Naive B cell (primary cell): ENCODE measurements around the gene TEKT3. TPM values are rescaled to one million over a fixed set of nuclear protein-coding genes. Genes with fewer than 3 reads are reported as not detected.

ENCODE experiments used
- ATAC-seq, 2 donors: fragments of 150-1000 bp; cut with Tn5 transposase; 2 replicates each; pipeline ENCODE4 v1.10.0; 2021; ENCODE audit warnings: low read depth in 2 of 2, mild to moderate bottlenecking in 2 of 2, moderate library complexity in 2 of 2
- DNase-seq: peaks from one replicate; pipeline ENCODE4 v3.0.0; 2022
- H3K27ac Mint-ChIP-seq, 6 donors: one replicate each; pipeline ENCODE4 v1.8.0; 2020 to 2022; ENCODE audit warnings: mild to moderate bottlenecking in 6 of 6, mixed read lengths in 6 of 6, moderate library complexity in 5 of 6, inconsistent platforms in 2 of 6
- H3K27me3 Mint-ChIP-seq, 3 donors: one replicate each; pipeline ENCODE4 v1.8.0; 2021 to 2022; ENCODE audit warnings: mixed read lengths in 3 of 3, mild to moderate bottlenecking in 1 of 3
- H3K36me3 Mint-ChIP-seq, 2 donors: one replicate each; pipeline ENCODE4 v1.8.0; 2020 to 2022; ENCODE audit warnings: mixed read lengths in 2 of 2, inconsistent platforms in 1 of 2, mild to moderate bottlenecking in 1 of 2
- H3K4me1 Mint-ChIP-seq, 3 donors: one replicate each; pipeline ENCODE4 v1.8.0; 2020 to 2022; ENCODE audit warnings: mixed read lengths in 3 of 3, inconsistent platforms in 1 of 3, mild to moderate bottlenecking in 1 of 3, moderate library complexity in 1 of 3
- H3K4me3 Mint-ChIP-seq, 8 donors: one replicate each; pipeline ENCODE4 v1.8.0; 2020 to 2022; ENCODE audit warnings: mild to moderate bottlenecking in 8 of 8, mixed read lengths in 8 of 8, moderate library complexity in 8 of 8, inconsistent platforms in 2 of 8
- H3K9me3 Mint-ChIP-seq, 7 donors: one replicate each; pipeline ENCODE4 v1.8.0; 2020 to 2022; ENCODE audit warnings: mixed read lengths in 7 of 7, mild to moderate bottlenecking in 5 of 7, inconsistent platforms in 2 of 7, moderate library complexity in 1 of 7
- polyA plus RNA-seq, 6 donors: library from polyadenylated mRNA; unstranded; fragments of 300-500 nt; fragmentation: Illumina TruSeq; gene quantifications; one replicate each; pipeline ENCODE4 v1.2.3, GENCODE V29; 2021; ENCODE audit warnings: low read depth in 6 of 6

TEKT3 gene
- polyA plus RNA-seq, 6 donors from 2014 or later = not detected

- H3K9me3 Mint-ChIP-seq = peaks cover 0 to 9% (median 6%) of the 10 kb centered on the region in 7 donors
- DNase-seq (no peak), ATAC-seq (no peak)
- H3K4me3 Mint-ChIP-seq = no peak overlapping the region
- H3K27ac Mint-ChIP-seq = no peak overlapping the region
- peaks cover 6 to 7% (median 7%) of the 10 kb centered on the region in 3 donors for H3K4me1 Mint-ChIP-seq
- H3K27me3 Mint-ChIP-seq = peaks cover 53 to 63% (median 58%) of the 10 kb centered on the region in 3 donors
- H3K36me3 Mint-ChIP-seq = peaks cover 10 to 13% of the 10 kb centered on the region in 2 donors
Measured at GRCh38 chr17:15342460-15342859, 1.1 kb upstream of the TEKT3 start.

DNA sequence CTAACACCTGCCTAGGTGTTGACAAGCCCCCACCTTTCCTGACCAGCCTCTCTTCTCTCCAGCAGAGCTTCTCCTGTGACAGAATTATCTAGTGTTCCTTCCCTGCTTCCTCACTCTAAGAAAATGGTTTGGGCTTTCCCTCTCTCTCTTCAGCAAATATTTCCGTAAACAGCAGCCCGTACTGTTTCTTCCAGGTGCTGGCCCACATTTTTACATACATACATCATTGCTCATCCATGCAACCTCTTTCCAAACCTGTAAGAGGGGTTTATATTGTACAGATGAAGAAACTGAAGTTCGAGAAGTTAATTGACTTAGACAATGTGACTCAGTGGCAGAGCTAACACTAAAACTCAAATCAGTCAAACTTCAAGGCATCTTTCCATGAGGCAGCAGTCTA is 569 bp upstream of the TEKT3 start:
- H3K27me3 Mint-ChIP-seq = peaks cover 53 to 63% (median 60%) of the 10 kb centered on the region in 3 donors
- peaks cover 10 to 16% of the 10 kb centered on the region in 2 donors for H3K36me3 Mint-ChIP-seq
- H3K4me1 Mint-ChIP-seq = peaks cover 6 to 7% (median 7%) of the 10 kb centered on the region in 3 donors
- ATAC-seq (no peak), DNase-seq (no peak)
- peaks cover 0 to 9% (median 6%) of the 10 kb centered on the region in 7 donors for H3K9me3 Mint-ChIP-seq
- H3K4me3 Mint-ChIP-seq = peak overlapping the region in 1 of 8 donors; percentile 17
- no peak overlapping the region for H3K27ac Mint-ChIP-seq

DNA sequence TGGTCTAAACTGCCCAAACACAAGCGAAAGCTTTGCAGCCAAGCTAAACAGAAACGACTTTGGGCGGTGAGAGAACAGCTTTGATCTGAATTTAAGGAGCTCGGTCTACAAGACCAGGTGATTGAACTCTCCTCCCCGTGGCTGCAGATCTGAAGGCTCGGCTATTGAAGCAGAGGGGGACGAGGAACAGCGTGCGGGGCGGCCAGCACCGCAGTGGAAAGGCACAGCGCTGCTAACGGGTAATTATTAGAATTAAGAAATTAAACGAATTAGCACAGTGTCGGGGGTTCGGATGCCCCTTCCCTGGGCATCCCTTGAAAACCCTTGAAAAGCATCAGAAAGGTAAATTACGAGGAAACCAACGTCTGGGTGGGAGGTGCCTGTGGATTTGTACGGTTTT is 431 bp downstream of the TEKT3 start:
- H3K27ac Mint-ChIP-seq = peak overlapping the region in 1 of 6 donors; percentile 65
- H3K4me3 Mint-ChIP-seq = peak overlapping the region; percentile 55 to 82 (median 70)
- H3K27me3 Mint-ChIP-seq = peaks cover 48 to 58% (median 57%) of the 10 kb centered on the region in 3 donors

DNA sequence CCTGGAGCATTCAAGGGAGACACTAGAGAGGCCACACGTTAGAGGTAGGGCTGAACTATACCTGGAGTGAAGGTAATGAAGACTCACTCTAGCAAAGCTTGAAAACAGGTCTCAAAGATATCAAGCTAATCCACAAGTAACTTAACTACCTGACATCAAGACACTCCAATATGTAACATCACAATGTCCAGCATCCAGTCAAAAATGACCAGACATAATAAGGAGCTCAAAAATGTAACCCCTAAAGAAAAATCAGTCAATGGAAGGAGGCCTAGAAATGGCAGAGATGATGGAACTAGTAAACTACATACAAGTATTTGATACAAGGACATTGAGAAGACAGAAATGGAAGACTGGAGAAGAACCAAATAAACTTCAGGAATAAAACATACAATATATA is 6.0 kb downstream of the TEKT3 start:
- no peak overlapping the region for H3K4me3 Mint-ChIP-seq
- H3K27me3 Mint-ChIP-seq = peaks cover 26 to 29% (median 27%) of the 10 kb centered on the region in 3 donors
- no peak for ATAC-seq
- H3K36me3 Mint-ChIP-seq = peaks cover 17 to 18% of the 10 kb centered on the region in 2 donors
- peaks cover 3 to 32% (median 17%) of the 10 kb centered on the region in 7 donors for H3K9me3 Mint-ChIP-seq
- no peaks in the 10 kb centered on the region for H3K4me1 Mint-ChIP-seq
- no peak for DNase-seq
- H3K27ac Mint-ChIP-seq = no peak overlapping the region

More for the DNA sequence above, 431 bp downstream of the TEKT3 start:
- Mint-ChIP-seq H3K4me1 (peaks cover 6 to 7% (median 7%) of the 10 kb centered on the region in 3 donors), H3K36me3 (peaks cover 10 to 16% of the 10 kb centered on the region in 2 donors), H3K9me3 (peaks cover 0 to 11% (median 6%) of the 10 kb centered on the region in 7 donors)
- no peak for ATAC-seq
- no peak for DNase-seq

- ATAC-seq = no peak
- Mint-ChIP-seq H3K4me1 (no peaks in the 10 kb centered on the region), H3K27me3 (peaks cover 21 to 27% (median 26%) of the 10 kb centered on the region in 3 donors), H3K36me3 (peaks cover 17 to 18% of the 10 kb centered on the region in 2 donors), H3K4me3 (no peak overlapping the region), H3K9me3 (peaks cover 3 to 44% (median 17%) of the 10 kb centered on the region in 7 donors), H3K27ac (peak overlapping the region in 1 of 6 donors; percentile 4)
- DNase-seq = no peak
Measured at GRCh38 chr17:15334266-15334665, 7.1 kb downstream of the TEKT3 start.

GRCh38 chr17:15332338-15332737 is 9.1 kb downstream of the TEKT3 start:
- no peaks in the 10 kb centered on the region for H3K4me1 Mint-ChIP-seq
- ATAC-seq = no peak
- no peak for DNase-seq
- H3K4me3 Mint-ChIP-seq = no peak overlapping the region
- H3K27ac Mint-ChIP-seq = no peak overlapping the region
- H3K27me3 Mint-ChIP-seq = peaks cover 16 to 26% (median 26%) of the 10 kb centered on the region in 3 donors
- H3K36me3 Mint-ChIP-seq = peaks cover 12 to 18% of the 10 kb centered on the region in 2 donors
- H3K9me3 Mint-ChIP-seq = peaks cover 3 to 40% (median 15%) of the 10 kb centered on the region in 7 donors

- H3K36me3 Mint-ChIP-seq = no peaks in the 10 kb centered on the region
- H3K4me1 Mint-ChIP-seq = no peaks in the 10 kb centered on the region
- ATAC-seq = no peak
- DNase-seq = no peak
- H3K27ac Mint-ChIP-seq = no peak overlapping the region
- no peak overlapping the region for H3K4me3 Mint-ChIP-seq
- H3K9me3 Mint-ChIP-seq = no peaks in the 10 kb centered on the region
- H3K27me3 Mint-ChIP-seq = peaks cover 9 to 16% (median 13%) of the 10 kb centered on the region in 3 donors
Measured at GRCh38 chr17:15323131-15323530, 18.3 kb downstream of the TEKT3 start.

DNA sequence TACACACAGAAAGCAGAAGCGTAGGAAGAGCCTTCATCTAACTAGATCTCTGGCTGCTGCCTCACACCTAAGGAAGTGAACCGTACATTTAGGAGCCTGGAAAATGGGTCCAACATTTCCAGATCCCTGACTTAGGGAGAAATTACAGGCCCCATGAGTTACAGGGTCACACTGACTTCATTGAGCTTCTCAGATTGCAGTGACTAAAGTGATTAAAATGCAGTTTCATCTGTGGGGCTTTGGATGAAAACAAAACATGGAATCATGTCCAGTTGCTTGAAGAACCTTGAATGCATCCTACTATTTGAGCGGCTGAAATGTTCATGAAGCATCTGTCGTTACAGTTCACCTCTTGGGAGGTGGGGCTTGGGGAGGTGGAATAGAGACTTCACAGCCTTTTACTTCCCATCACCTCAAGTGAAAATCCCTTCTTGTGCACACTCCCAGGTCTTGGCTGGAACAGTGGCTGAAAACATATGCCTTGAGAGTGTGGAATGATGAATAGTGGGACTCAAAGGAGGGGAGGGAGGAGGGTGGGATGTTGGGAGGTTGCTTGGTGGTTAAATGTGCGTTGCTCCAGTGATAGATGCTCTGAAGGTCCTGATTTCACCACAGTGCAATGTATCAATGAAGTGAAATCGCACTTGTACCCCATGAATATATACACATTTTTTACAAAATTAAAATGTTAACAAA is 19.7 kb downstream of the TEKT3 start:
- H3K27me3 Mint-ChIP-seq = peaks cover 9 to 16% (median 13%) of the 10 kb centered on the region in 3 donors
- DNase-seq (no peak), ATAC-seq (no peak)
- no peak overlapping the region for H3K4me3 Mint-ChIP-seq
- H3K27ac Mint-ChIP-seq = no peak overlapping the region
- peaks cover 0 to 4% (median 0%) of the 10 kb centered on the region in 7 donors for H3K9me3 Mint-ChIP-seq
- H3K36me3 Mint-ChIP-seq = no peaks in the 10 kb centered on the region
- H3K4me1 Mint-ChIP-seq = no peaks in the 10 kb centered on the region

DNA sequence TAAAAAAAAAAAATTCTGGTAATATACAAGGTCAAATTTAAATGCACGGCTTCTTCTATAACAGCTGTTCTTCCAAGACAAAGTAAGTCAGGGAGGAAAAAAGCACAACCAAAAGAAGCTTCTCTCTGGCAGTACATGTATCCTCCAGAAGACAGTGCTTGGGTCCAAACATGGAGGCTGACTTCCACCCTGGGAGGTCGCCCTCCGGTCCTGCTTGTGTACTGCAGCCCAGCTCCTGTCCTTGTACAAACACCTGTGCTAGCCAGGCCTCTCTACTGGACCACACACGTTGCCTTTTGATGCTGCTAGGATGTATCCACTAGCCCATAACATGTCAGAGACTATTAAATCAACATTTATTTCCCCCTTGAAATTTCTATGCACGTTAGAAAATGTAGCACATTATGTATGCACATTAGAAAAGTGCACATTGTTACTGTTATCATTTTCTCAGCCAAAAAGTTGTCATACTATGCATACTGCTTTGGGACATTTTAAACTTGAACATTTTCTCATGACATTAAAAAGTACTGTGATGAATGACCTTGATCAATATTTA is 21.9 kb downstream of the TEKT3 start:
- Mint-ChIP-seq H3K36me3 (no peaks in the 10 kb centered on the region), H3K4me1 (no peaks in the 10 kb centered on the region), H3K27ac (no peak overlapping the region), H3K27me3 (peaks cover 5 to 10% (median 8%) of the 10 kb centered on the region in 3 donors), H3K9me3 (peaks cover 0 to 4% (median 0%) of the 10 kb centered on the region in 7 donors), H3K4me3 (no peak overlapping the region)
- DNase-seq (no peak), ATAC-seq (no peak)

- Mint-ChIP-seq H3K36me3 (no peaks in the 10 kb centered on the region), H3K9me3 (peaks cover 0 to 1% (median 0%) of the 10 kb centered on the region in 7 donors), H3K4me1 (no peaks in the 10 kb centered on the region), H3K27ac (no peak overlapping the region), H3K27me3 (peaks cover 0 to 14% (median 8%) of the 10 kb centered on the region in 3 donors), H3K4me3 (no peak overlapping the region)
- ATAC-seq (no peak), DNase-seq (no peak)
Measured at GRCh38 chr17:15311996-15312395, 29.4 kb downstream of the TEKT3 start.

GRCh38 chr17:15309793-15310192 is 31.6 kb downstream of the TEKT3 start:
- no peaks in the 10 kb centered on the region for H3K9me3 Mint-ChIP-seq
- H3K27ac Mint-ChIP-seq = no peak overlapping the region
- no peak overlapping the region for H3K4me3 Mint-ChIP-seq
- H3K4me1 Mint-ChIP-seq = no peaks in the 10 kb centered on the region
- peaks cover 0 to 12% (median 9%) of the 10 kb centered on the region in 3 donors for H3K27me3 Mint-ChIP-seq
- no peaks in the 10 kb centered on the region for H3K36me3 Mint-ChIP-seq
- no peak for DNase-seq
- ATAC-seq = no peak

- Mint-ChIP-seq H3K9me3 (no peaks in the 10 kb centered on the region), H3K36me3 (no peaks in the 10 kb centered on the region), H3K27me3 (peaks cover 0 to 8% (median 4%) of the 10 kb centered on the region in 3 donors), H3K4me1 (no peaks in the 10 kb centered on the region), H3K27ac (no peak overlapping the region), H3K4me3 (no peak overlapping the region)
- DNase-seq (no peak), ATAC-seq (no peak)
Measured at GRCh38 chr17:15309236-15309635, 32.2 kb downstream of the TEKT3 start.

- H3K36me3 Mint-ChIP-seq = no peaks in the 10 kb centered on the region
- no peak overlapping the region for H3K27ac Mint-ChIP-seq
- H3K27me3 Mint-ChIP-seq = peaks cover 0 to 5% (median 4%) of the 10 kb centered on the region in 3 donors
- ATAC-seq (no peak), DNase-seq (no peak)
- no peaks in the 10 kb centered on the region for H3K9me3 Mint-ChIP-seq
- no peak overlapping the region for H3K4me3 Mint-ChIP-seq
- H3K4me1 Mint-ChIP-seq = no peaks in the 10 kb centered on the region
Measured at GRCh38 chr17:15308758-15309157, 32.6 kb downstream of the TEKT3 start.

DNA sequence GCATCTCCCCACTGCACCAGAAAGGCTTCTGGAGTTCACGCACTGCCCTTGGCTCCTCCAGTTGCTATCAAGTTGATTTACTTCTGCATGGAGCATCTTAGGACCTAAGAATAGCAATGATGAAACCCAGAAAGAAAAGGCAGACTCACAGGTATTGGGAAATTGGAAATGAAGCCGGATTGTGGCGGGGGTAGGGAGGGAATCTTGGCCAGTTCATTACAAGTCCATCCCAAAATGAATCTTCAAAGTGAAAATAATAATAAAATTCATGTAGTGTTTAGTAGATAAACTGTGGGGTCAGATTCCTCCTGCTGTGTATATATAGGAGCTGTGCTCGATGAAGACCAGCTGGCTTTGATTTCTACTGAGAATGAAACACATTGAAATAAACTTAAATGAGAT is 33.7 kb downstream of the TEKT3 start:
- Mint-ChIP-seq H3K4me1 (no peaks in the 10 kb centered on the region), H3K36me3 (no peaks in the 10 kb centered on the region), H3K9me3 (no peaks in the 10 kb centered on the region), H3K4me3 (no peak overlapping the region), H3K27ac (no peak overlapping the region), H3K27me3 (peaks cover 0 to 8% (median 4%) of the 10 kb centered on the region in 3 donors)
- no peak for ATAC-seq
- DNase-seq = no peak
